Activated T-cell treated with anti-CD3 and anti-CD28 coated beads, Interleukin-2, amount 50 U/mL, for 24 hours (primary cell): ENCODE measurements around the gene VEZF1.

Source experiments
- DNase-seq: peaks from one replicate; pipeline ENCODE4 v3.0.0-alpha.2; 2020
- H3K27ac Mint-ChIP-seq: 2 replicates; pipeline ENCODE4 v1.8.0; 2020; ENCODE audit warnings: mild to moderate bottlenecking, mixed read lengths
- H3K27me3 Mint-ChIP-seq: 2 replicates; pipeline ENCODE4 v1.8.0; 2020; ENCODE audit warnings: mixed read lengths
- H3K36me3 Mint-ChIP-seq: 2 replicates; pipeline ENCODE4 v1.8.0; 2020; ENCODE audit warnings: low read depth, mixed read lengths
- H3K4me1 Mint-ChIP-seq: 2 replicates; pipeline ENCODE4 v1.8.0; 2020; ENCODE audit warnings: low read depth, mixed read lengths
- H3K4me3 Mint-ChIP-seq: 2 replicates; pipeline ENCODE4 v1.8.0; 2020; ENCODE audit warnings: mild to moderate bottlenecking, moderate library complexity, mixed read lengths
- H3K9me3 Mint-ChIP-seq: 2 replicates; pipeline ENCODE4 v1.8.0; 2020; ENCODE audit warnings: mixed read lengths

The VEZF1 gene

GRCh38 chr17:57987581-57988300, at the start of gene VEZF1:
Gene VEZF1 (minus strand): TSS chr17:57988254. CDS start chr17:57988111, 143 bp downstream.
- Mint-ChIP-seq H3K9me3 (no peaks in the 10 kb centered on the region), H3K27me3 (no peaks in the 10 kb centered on the region), H3K27ac (peak within 1 kb of the TSS; percentile 95), H3K36me3 (peaks cover 50% of the 10 kb centered on the region), H3K4me3 (peak within 1 kb of the TSS; percentile 85), H3K4me1 (peaks cover 69% of the 10 kb centered on the region)
- peak; percentile 89 for DNase-seq

DNA sequence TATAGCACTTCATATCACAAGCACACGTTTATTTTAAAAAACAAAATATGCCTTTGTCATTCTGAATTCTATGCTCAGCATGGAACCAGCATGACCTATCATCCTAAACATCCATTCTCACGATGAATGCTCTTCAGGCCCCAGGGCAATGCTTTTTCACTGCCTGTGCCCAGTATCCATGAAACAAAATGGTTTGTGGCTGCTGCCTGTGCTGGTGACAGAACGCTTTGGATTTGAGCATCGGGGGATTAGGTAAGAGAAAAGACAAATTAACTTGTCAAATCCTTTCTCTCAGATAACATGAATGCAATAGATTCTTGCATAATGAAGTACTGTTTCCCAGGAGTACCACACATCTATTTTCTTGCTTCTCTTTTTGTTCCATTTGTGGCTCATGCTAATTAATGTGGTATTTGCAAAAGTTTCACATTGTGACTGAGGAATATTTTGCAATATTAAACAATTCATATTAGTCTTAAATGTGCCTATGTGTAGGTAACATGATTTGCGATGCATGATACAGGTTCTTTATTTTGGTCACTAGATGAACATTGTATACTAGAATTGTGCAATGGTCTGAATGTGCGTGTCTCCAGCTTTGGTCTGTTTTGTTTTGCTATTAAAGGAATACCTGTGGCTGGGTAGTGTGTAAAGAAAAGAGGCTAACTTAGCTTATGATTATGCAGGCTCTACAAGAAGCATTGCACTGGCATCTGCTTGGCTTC, 44.8 kb upstream of the VEZF1 start:
- Mint-ChIP-seq H3K27ac (no peak overlapping the region), H3K36me3 (no peaks in the 10 kb centered on the region), H3K4me3 (no peak overlapping the region), H3K9me3 (no peaks in the 10 kb centered on the region), H3K27me3 (peaks cover 20% of the 10 kb centered on the region), H3K4me1 (peaks cover 4% of the 10 kb centered on the region)
- DNase-seq: no peak

DNA sequence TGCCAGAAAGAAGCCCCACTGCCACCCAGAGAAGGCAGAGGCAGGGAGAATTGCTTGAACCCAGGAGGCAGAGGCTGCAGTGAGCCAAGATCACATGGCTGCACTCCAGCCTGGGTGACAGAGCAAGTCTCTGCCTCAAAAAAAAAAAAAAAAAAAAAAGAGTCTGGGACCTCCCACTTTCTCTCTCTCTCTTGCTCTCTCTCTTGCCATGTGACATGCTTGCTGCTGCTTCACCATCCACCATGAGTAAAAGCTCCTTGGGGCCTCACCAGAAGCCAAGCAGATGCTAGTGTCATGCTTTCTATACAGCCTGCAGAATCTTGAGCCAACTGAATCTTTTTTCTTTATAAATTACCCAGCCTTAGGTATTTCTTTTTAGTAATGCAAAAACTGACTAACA, 40.5 kb upstream of the VEZF1 start:
- H3K27ac Mint-ChIP-seq: no peak overlapping the region
- H3K4me3 Mint-ChIP-seq: no peak overlapping the region
- no peaks in the 10 kb centered on the region for H3K9me3 Mint-ChIP-seq
- H3K4me1 Mint-ChIP-seq: peaks cover 4% of the 10 kb centered on the region
- no peaks in the 10 kb centered on the region for H3K36me3 Mint-ChIP-seq
- H3K27me3 Mint-ChIP-seq: peaks cover 38% of the 10 kb centered on the region
- DNase-seq: no peak

GRCh38 chr17:58020401-58020800, 32.3 kb upstream of the VEZF1 start:
- Mint-ChIP-seq H3K4me3 (no peak overlapping the region), H3K4me1 (no peaks in the 10 kb centered on the region), H3K9me3 (no peaks in the 10 kb centered on the region), H3K27ac (no peak overlapping the region), H3K36me3 (no peaks in the 10 kb centered on the region), H3K27me3 (peaks cover 28% of the 10 kb centered on the region)
- DNase-seq: no peak

GRCh38 chr17:58019521-58019920, 31.5 kb upstream of the VEZF1 start:
- Mint-ChIP-seq H3K27ac (no peak overlapping the region), H3K27me3 (peaks cover 29% of the 10 kb centered on the region), H3K4me1 (no peaks in the 10 kb centered on the region), H3K36me3 (no peaks in the 10 kb centered on the region), H3K4me3 (no peak overlapping the region), H3K9me3 (no peaks in the 10 kb centered on the region)
- DNase-seq: no peak

GRCh38 chr17:58019039-58019438, 31.0 kb upstream of the VEZF1 start:
- DNase-seq: no peak
- Mint-ChIP-seq H3K36me3 (no peaks in the 10 kb centered on the region), H3K9me3 (no peaks in the 10 kb centered on the region), H3K27me3 (peaks cover 27% of the 10 kb centered on the region), H3K4me3 (no peak overlapping the region), H3K4me1 (no peaks in the 10 kb centered on the region), H3K27ac (no peak overlapping the region)

GRCh38 chr17:58010067-58010799, 22.2 kb upstream of the VEZF1 start:
- Mint-ChIP-seq H3K27ac (no peak overlapping the region), H3K4me3 (no peak overlapping the region), H3K4me1 (peaks cover 19% of the 10 kb centered on the region), H3K9me3 (no peaks in the 10 kb centered on the region), H3K27me3 (no peaks in the 10 kb centered on the region), H3K36me3 (peaks cover 47% of the 10 kb centered on the region)
- no peak for DNase-seq

- Mint-ChIP-seq H3K4me3 (peak overlapping the region; percentile 100), H3K36me3 (peaks cover 69% of the 10 kb centered on the region), H3K27ac (peak overlapping the region; percentile 100), H3K27me3 (no peaks in the 10 kb centered on the region), H3K4me1 (peaks cover 38% of the 10 kb centered on the region), H3K9me3 (no peaks in the 10 kb centered on the region)
- DNase-seq: no peak
Measured at GRCh38 chr17:58007781-58008706, 20.0 kb upstream of the VEZF1 start.

- H3K9me3 Mint-ChIP-seq: no peaks in the 10 kb centered on the region
- peak within 1 kb of the TSS; percentile 100 for H3K4me3 Mint-ChIP-seq
- H3K27me3 Mint-ChIP-seq: no peaks in the 10 kb centered on the region
- peaks cover 47% of the 10 kb centered on the region for H3K4me1 Mint-ChIP-seq
- H3K36me3 Mint-ChIP-seq: peaks cover 78% of the 10 kb centered on the region
- peak within 1 kb of the TSS; percentile 100 for H3K27ac Mint-ChIP-seq
- peak; percentile 98 for DNase-seq
Measured at GRCh38 chr17:58006924-58007780, 19.1 kb upstream of the VEZF1 start, which contains the start of gene SRSF1. Gene SRSF1 (minus strand): TSS chr17:58007246. CDS start chr17:58007137, 109 bp downstream.

DNA sequence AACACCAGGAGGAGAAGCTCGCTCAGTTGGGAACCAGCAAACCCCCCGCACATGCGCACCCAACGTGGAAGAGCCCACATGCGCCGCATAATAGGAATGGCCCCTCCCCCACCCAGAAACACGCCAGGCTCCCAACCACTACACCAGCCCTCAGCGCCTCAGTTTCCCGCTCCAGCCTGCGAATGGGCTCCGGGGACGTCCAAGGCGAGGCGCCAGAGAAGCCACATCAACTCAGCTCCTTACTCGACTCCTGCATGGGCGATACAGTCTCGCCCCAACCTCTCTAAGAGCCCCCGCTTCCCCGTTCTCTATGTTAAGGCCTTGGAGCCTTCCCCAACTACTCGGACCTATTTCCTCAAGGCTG, 18.5 kb upstream of the VEZF1 start:
- H3K27me3 Mint-ChIP-seq: no peaks in the 10 kb centered on the region
- peak overlapping the region; percentile 100 for H3K4me3 Mint-ChIP-seq
- no peaks in the 10 kb centered on the region for H3K9me3 Mint-ChIP-seq
- H3K27ac Mint-ChIP-seq: peak overlapping the region; percentile 100
- peaks cover 52% of the 10 kb centered on the region for H3K4me1 Mint-ChIP-seq
- peaks cover 82% of the 10 kb centered on the region for H3K36me3 Mint-ChIP-seq
- DNase-seq: peak; percentile 84

DNA sequence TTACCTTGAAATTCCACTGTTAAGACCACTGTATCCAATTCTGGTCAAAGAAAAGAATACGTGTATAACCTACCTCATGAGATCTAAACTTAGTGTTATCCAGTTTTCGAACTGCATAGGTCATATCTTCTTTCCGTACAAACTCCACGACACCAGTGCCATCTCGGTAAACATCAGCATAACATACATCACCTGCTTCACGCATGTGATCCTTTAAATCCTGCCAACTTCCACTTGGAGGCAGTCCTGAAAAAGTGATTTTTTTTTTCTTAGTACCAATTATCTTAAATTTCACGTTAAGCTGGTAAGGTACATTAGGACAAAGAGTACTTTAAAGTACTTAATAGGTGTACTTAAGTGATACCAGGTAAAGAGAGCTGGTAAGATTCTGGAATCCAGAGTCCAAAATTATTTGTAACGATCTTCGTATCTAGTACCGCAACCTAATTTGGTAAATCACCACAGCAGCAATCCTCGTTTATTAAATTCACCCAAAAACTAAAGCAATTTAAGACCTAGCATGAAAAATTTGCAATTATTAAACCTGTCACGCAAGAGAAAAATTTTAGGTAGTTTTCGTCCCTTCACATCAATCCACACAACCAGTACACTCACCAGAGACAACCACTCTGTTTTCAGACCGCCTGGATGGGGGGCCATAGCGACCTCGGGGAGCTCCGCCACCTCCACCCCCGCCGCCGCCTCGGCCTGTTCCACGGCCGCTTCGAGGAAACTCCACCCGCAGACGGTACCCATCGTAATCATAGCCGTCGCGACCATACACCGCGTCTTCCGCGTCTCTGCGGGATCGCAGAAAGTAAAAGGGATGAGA, 17.9 kb upstream of the VEZF1 start:
- peak overlapping the region; percentile 100 for H3K27ac Mint-ChIP-seq
- no peaks in the 10 kb centered on the region for H3K27me3 Mint-ChIP-seq
- DNase-seq: no peak
- H3K36me3 Mint-ChIP-seq: peaks cover 88% of the 10 kb centered on the region
- H3K4me1 Mint-ChIP-seq: peaks cover 58% of the 10 kb centered on the region
- no peaks in the 10 kb centered on the region for H3K9me3 Mint-ChIP-seq
- H3K4me3 Mint-ChIP-seq: peak overlapping the region; percentile 100

DNA sequence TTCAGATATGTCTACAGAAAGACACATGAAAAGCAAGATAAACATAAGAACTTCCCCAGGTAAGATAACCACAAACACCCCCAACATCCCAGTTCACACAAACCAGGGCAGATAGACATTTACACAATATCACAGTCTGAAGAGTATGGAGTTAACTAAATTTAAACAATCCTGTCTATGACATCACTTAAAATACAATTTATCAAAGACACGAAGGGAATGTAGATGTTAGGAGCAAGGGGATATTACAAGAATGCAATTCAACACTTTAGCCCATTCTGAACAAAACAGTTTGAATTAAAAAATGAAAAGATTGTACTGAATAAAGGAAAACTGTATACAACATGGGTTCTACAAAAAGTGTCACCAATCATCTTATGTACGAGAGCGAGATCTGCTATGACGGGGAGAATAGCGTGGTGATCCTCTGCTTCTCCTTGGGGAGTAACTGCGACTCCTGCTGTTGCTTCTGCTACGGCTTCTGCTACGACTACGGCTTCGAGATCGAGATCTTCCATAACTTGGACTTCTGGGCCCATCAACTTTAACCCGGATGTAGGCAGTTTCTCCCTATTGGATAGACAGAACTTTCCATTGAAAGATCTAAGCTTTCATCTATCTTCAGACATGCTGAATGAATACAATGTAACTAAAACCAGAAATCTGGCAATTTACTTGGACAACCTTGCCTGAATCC, 17.1 kb upstream of the VEZF1 start:
- H3K27me3 Mint-ChIP-seq: no peaks in the 10 kb centered on the region
- DNase-seq: no peak
- peak overlapping the region; percentile 100 for H3K27ac Mint-ChIP-seq
- peak overlapping the region; percentile 100 for H3K4me3 Mint-ChIP-seq
- no peaks in the 10 kb centered on the region for H3K9me3 Mint-ChIP-seq
- peaks cover 65% of the 10 kb centered on the region for H3K4me1 Mint-ChIP-seq
- peaks cover 91% of the 10 kb centered on the region for H3K36me3 Mint-ChIP-seq
